GM23248 (cell line): ENCODE measurements around the gene MS4A4E. TPM values are rescaled to one million over a fixed set of nuclear protein-coding genes. Genes with fewer than 3 reads are reported as not detected.

Experiments
- DNase-seq: peaks from one replicate; pipeline ENCODE4 v3.0.0-alpha.2; 2015
- H2AFZ ChIP-seq: fragments of 200-600 bp; sonication (generic); 2 replicates; pipeline ENCODE4 v1.6.1; 2016; ENCODE audit warnings: antibody characterized with exemption
- H3F3A ChIP-seq: fragments of 200-600 bp; sonication (generic); 2 replicates; pipeline ENCODE4 v1.6.1; 2016; ENCODE audit warnings: mild to moderate bottlenecking, antibody characterized with exemption, mixed run types; ENCODE audit not compliant: insufficient read depth
- H3K27ac ChIP-seq: fragments of 200-600 bp; sonication (generic); 2 replicates; pipeline ENCODE4 v1.5.1; 2016; ENCODE audit warnings: mild to moderate bottlenecking
- H3K27me3 ChIP-seq: fragments of 200-600 bp; sonication (generic); replicated peaks from 2 replicates; pipeline ENCODE4 v1.6.1; 2016; ENCODE audit warnings: mild to moderate bottlenecking; ENCODE audit not compliant: insufficient read depth
- H3K36me3 ChIP-seq: fragments of 200-600 bp; sonication (generic); 2 replicates; pipeline ENCODE4 v1.6.1; 2016; ENCODE audit warnings: low read depth, mild to moderate bottlenecking
- H3K4me1 ChIP-seq: fragments of 200-600 bp; sonication (generic); 2 replicates; pipeline ENCODE4 v1.6.1; 2016; ENCODE audit warnings: mild to moderate bottlenecking; ENCODE audit not compliant: insufficient read depth
- H3K4me2 ChIP-seq: fragments of 200-600 bp; sonication (generic); one replicate; pipeline ENCODE4 v1.6.1; 2016; ENCODE audit warnings: mild to moderate bottlenecking; ENCODE audit not compliant: unreplicated experiment
- H3K4me3 ChIP-seq: fragments of 200-600 bp; sonication (generic); 2 replicates; pipeline ENCODE4 v1.5.1; 2016; ENCODE audit warnings: mild to moderate bottlenecking
- H3K79me2 ChIP-seq: fragments of 200-600 bp; sonication (generic); 2 replicates; pipeline ENCODE4 v1.6.1; 2016; ENCODE audit warnings: mild to moderate bottlenecking; ENCODE audit not compliant: insufficient read depth
- H3K9ac ChIP-seq: fragments of 200-600 bp; sonication (generic); 2 replicates; pipeline ENCODE4 v1.6.1; 2016; ENCODE audit warnings: mild to moderate bottlenecking
- H3K9me2 ChIP-seq: fragments of 200-600 bp; sonication (generic); 2 replicates; pipeline ENCODE4 v1.6.1; 2016; ENCODE audit warnings: mixed run types, mild to moderate bottlenecking, moderate library complexity; ENCODE audit not compliant: insufficient read depth
- H3K9me3 ChIP-seq: fragments of 200-600 bp; sonication (generic); one replicate; pipeline ENCODE4 v1.6.1; 2017; ENCODE audit warnings: low read depth
- H4K20me1 ChIP-seq: fragments of 200-600 bp; sonication (generic); 2 replicates; pipeline ENCODE4 v1.6.0; 2016; ENCODE audit not compliant: insufficient read depth
- EZH2 ChIP-seq: fragments of 200-600 bp; sonication (generic); IDR thresholded peaks from 2 replicates; pipeline ENCODE4 v1.6.1; 2018; ENCODE audit warnings: antibody characterized with exemption, mild to moderate bottlenecking; ENCODE audit not compliant: insufficient read depth, poor library complexity, severe bottlenecking
- EZH2phosphoT487 ChIP-seq: fragments of 200-600 bp; sonication (generic); IDR thresholded peaks from 2 replicates; pipeline ENCODE4 v1.6.1; 2018; ENCODE audit warnings: antibody characterized with exemption, moderate library complexity, mild to moderate bottlenecking, low read depth; ENCODE audit not compliant: insufficient read depth
- WGBS, 2 experiments: methylation state at CpG; one replicate each; pipeline ENCODE4 v1.1.6; 2015 to 2017; ENCODE audit warnings: low lambda C conversion rate in 2 of 2, low coverage in 1 of 2; ENCODE audit errors: missing lambda C conversion rate in 2 of 2; 5-methylcytosine and 5-hydroxymethylcytosine counted together
- in situ Hi-C: fragments of 300-500 bp; cut with MboI; formaldehyde crosslinking; loops from 2 replicates; pipeline ENCODE4 v1.15.0; 2020
- polyA plus RNA-seq: library from polyadenylated mRNA; unstranded; fragments of >200 nt; fragmentation: Nextera tagmentation; extraction: Ambion mirVana; gene quantifications from 2 replicates; pipeline ENCODE4 v1.2.1, GENCODE V29; 2016
- total RNA-seq: library from RNA; depleted of rRNA; stranded (reverse); fragments of >200 nt; shearing (Covaris generic); gene quantifications from 2 replicates; pipeline ENCODE4 v1.2.3, GENCODE V29; 2014

Gene MS4A4E
- total and polyA plus RNA-seq, 2 experiments from 2014 or later = not detected

GRCh38 chr11:60251485-60252212 is 8.7 kb upstream of the MS4A4E start:
- no peak overlapping the region for H3K4me3 ChIP-seq
- no peaks in the 10 kb centered on the region for H3K27me3 ChIP-seq
- in situ Hi-C loops = no loop called here
- H3K4me1 ChIP-seq = no peaks in the 10 kb centered on the region
- TF ChIP-seq EZH2phosphoT487 (no peak), EZH2 (no peak)
- no peak overlapping the region for H2AFZ ChIP-seq
- DNase-seq = peak; percentile 1
- H3F3A ChIP-seq = no peaks in the 10 kb centered on the region
- no peak overlapping the region for H3K27ac ChIP-seq
- no peaks in the 10 kb centered on the region for H3K9me3 ChIP-seq
- no peaks in the 10 kb centered on the region for H4K20me1 ChIP-seq
- WGBS, 2 experiments = 7% methylated on average over 6 of the region's 6 CpGs
- H3K9ac ChIP-seq = no peak overlapping the region
- no peaks in the 10 kb centered on the region for H3K79me2 ChIP-seq
- H3K36me3 ChIP-seq = no peaks in the 10 kb centered on the region
- no peak overlapping the region for H3K4me2 ChIP-seq
- no peaks in the 10 kb centered on the region for H3K9me2 ChIP-seq

- Histone ChIP-seq H3K27me3 (no peaks in the 10 kb centered on the region), H3K4me1 (no peaks in the 10 kb centered on the region), H3K27ac (no peak overlapping the region), H3K9me2 (no peaks in the 10 kb centered on the region), H2AFZ (no peak overlapping the region), H3K36me3 (no peaks in the 10 kb centered on the region), H3K79me2 (no peaks in the 10 kb centered on the region), H3K9ac (no peak overlapping the region), H3K4me2 (no peak overlapping the region), H3F3A (no peaks in the 10 kb centered on the region), H4K20me1 (no peaks in the 10 kb centered on the region), H3K9me3 (no peaks in the 10 kb centered on the region), H3K4me3 (no peak overlapping the region)
- WGBS, 2 experiments = 8 to 9% methylated on average over 3 of the region's 3 CpGs
- in situ Hi-C loops = no loop called here
- DNase-seq = no peak
- no peak for TF ChIP-seq EZH2
- no peak for TF ChIP-seq EZH2phosphoT487
These were observed 1.2 kb downstream of the MS4A4E start for GRCh38 chr11:60241786-60242185.

- Histone ChIP-seq H3F3A (no peaks in the 10 kb centered on the region), H3K79me2 (no peaks in the 10 kb centered on the region), H3K27me3 (no peaks in the 10 kb centered on the region), H3K36me3 (no peaks in the 10 kb centered on the region), H4K20me1 (no peaks in the 10 kb centered on the region), H2AFZ (no peak overlapping the region), H3K4me2 (no peak overlapping the region), H3K9ac (no peak overlapping the region), H3K9me2 (no peaks in the 10 kb centered on the region), H3K4me3 (no peak overlapping the region), H3K9me3 (no peaks in the 10 kb centered on the region), H3K27ac (no peak overlapping the region), H3K4me1 (no peaks in the 10 kb centered on the region)
- no peak for TF ChIP-seq EZH2phosphoT487
- no peak for TF ChIP-seq EZH2
- WGBS, 2 experiments = 26 to 34% methylated on average over 5 of the region's 5 CpGs
- in situ Hi-C loops = no loop called here
- no peak for DNase-seq
These were observed 2.3 kb downstream of the MS4A4E start for GRCh38 chr11:60240662-60241061.

DNA sequence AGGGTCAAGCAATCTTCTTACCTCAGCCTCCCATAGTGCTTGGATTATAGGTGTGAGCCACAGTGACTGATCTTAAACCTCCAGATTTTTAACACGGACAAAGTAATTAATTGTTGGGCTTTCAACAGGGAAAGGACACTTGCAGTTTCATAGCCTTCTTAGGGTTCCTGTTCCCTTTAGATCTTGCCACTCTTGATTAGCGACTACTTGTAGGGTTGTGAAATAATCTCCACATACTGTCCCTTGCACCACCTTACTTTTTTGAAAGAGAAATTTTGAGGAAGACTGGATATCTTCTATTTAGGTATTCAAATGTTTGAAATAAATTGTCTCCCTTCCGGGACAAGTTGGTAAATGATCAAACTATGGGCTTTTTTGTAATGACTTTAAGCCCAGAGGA is 7.6 kb downstream of the MS4A4E start:
- no peak overlapping the region for H3K9ac ChIP-seq
- no peaks in the 10 kb centered on the region for H3K9me2 ChIP-seq
- no peak for DNase-seq
- H3K79me2 ChIP-seq = no peaks in the 10 kb centered on the region
- in situ Hi-C loops = no loop called here
- H3K36me3 ChIP-seq = no peaks in the 10 kb centered on the region
- no peaks in the 10 kb centered on the region for H3K27me3 ChIP-seq
- no peak overlapping the region for H3K4me3 ChIP-seq
- WGBS, 2 experiments = 14 to 19% methylated on average over 3 of the region's 3 CpGs
- H3F3A ChIP-seq = no peaks in the 10 kb centered on the region
- H3K4me1 ChIP-seq = no peaks in the 10 kb centered on the region
- H4K20me1 ChIP-seq = no peaks in the 10 kb centered on the region
- H3K9me3 ChIP-seq = no peaks in the 10 kb centered on the region
- TF ChIP-seq EZH2 (no peak), EZH2phosphoT487 (no peak)
- no peak overlapping the region for H2AFZ ChIP-seq
- H3K4me2 ChIP-seq = no peak overlapping the region
- H3K27ac ChIP-seq = no peak overlapping the region
